ENCODE results near the gene SH3BP2. TPM values are rescaled to one million over a fixed set of nuclear protein-coding genes. Genes with fewer than 3 reads are reported as not detected.

The SH3BP2 gene
- polyA plus RNA-seq, 1 donor (not counting 4 experiments of a cell fraction or from before 2014, with no cell fraction given): 11.2 TPM

- dilution Hi-C loops (cut with MboI; ENCODE audit: extremely low pct_ligation_motif_present, low sequenced_read_pairs): no loop called here
- no peaks in the 10 kb centered on the region for H3K27me3 ChIP-seq (ENCODE audit: control insufficient read depth, extremely low read depth, insufficient read depth, low read length)
- H3K4me1 ChIP-seq (ENCODE audit: control insufficient read depth, extremely low read depth, insufficient read depth, low read length): peaks cover 12% of the 10 kb centered on the region
- no peaks in the 10 kb centered on the region for H3K9me3 ChIP-seq (ENCODE audit: control insufficient read depth, low read depth, low read length)
- TF ChIP-seq CTCF (optimal IDR thresholded peaks at IDR 0.05 in 1 of 3, IDR thresholded peaks at IDR 0.05 in 1 of 3, conservative IDR thresholded peaks at IDR 0.05 in 1 of 3; ENCODE audit: extremely low read depth in 1 of 3, insufficient read depth in 2 of 3, low read length in 3 of 3) (no peak), EZH2 (IDR thresholded peaks at IDR 0.05; ENCODE audit: low read length) (no peak)
- no peak overlapping the region for H2AFZ ChIP-seq (ENCODE audit: control insufficient read depth, low read length)
- H3K4me3 ChIP-seq (ENCODE audit: control insufficient read depth in 2 of 3, extremely low read depth in 1 of 3, insufficient read depth in 2 of 3, low read depth in 1 of 3, low read length in 3 of 3): no peak overlapping the region
- FAIRE-seq (no peak), DNase-seq (ENCODE audit: low read depth, low spot score) (no peak)
- peaks cover 16% of the 10 kb centered on the region for H4K20me1 ChIP-seq (ENCODE audit: control insufficient read depth, extremely low read depth, insufficient read depth, low read length)
- no peak overlapping the region for H3K4me2 ChIP-seq (ENCODE audit: control insufficient read depth, extremely low read depth, insufficient read depth, low read depth, low read length)
- H3K9me1 ChIP-seq (ENCODE audit: control insufficient read depth, extremely low read depth, insufficient read depth, low read length): peaks cover 4% of the 10 kb centered on the region
- no peak overlapping the region for H3K9ac ChIP-seq (ENCODE audit: control insufficient read depth, extremely low read depth, insufficient read depth, low read length)
- no peak overlapping the region for H3K27ac ChIP-seq (ENCODE audit: control insufficient read depth, insufficient read depth, low read length)
- H3K36me3 ChIP-seq (ENCODE audit: control insufficient read depth in 2 of 2, extremely low read depth in 1 of 2, insufficient read depth in 2 of 2, low read length in 2 of 2): peaks cover 0 to 4% of the 10 kb centered on the region in 2 experiments
- H3K79me2 ChIP-seq (ENCODE audit: control insufficient read depth, insufficient read depth, low read length): peaks cover 95% of the 10 kb centered on the region
Observed at GRCh38 chr4:2858451-2859217, 65.7 kb downstream of the SH3BP2 start.

- TF ChIP-seq CTCF (optimal IDR thresholded peaks at IDR 0.05 in 1 of 3, IDR thresholded peaks at IDR 0.05 in 1 of 3, conservative IDR thresholded peaks at IDR 0.05 in 1 of 3; ENCODE audit: extremely low read depth in 1 of 3, insufficient read depth in 2 of 3, low read length in 3 of 3): no peak
- TF ChIP-seq EZH2 (IDR thresholded peaks at IDR 0.05; ENCODE audit: low read length): no peak
- peaks cover 16% of the 10 kb centered on the region for H4K20me1 ChIP-seq (ENCODE audit: control insufficient read depth, extremely low read depth, insufficient read depth, low read length)
- peaks cover 4% of the 10 kb centered on the region for H3K9me1 ChIP-seq (ENCODE audit: control insufficient read depth, extremely low read depth, insufficient read depth, low read length)
- H3K4me3 ChIP-seq (ENCODE audit: control insufficient read depth in 2 of 3, extremely low read depth in 1 of 3, insufficient read depth in 2 of 3, low read depth in 1 of 3, low read length in 3 of 3): no peak overlapping the region
- peaks cover 12% of the 10 kb centered on the region for H3K4me1 ChIP-seq (ENCODE audit: control insufficient read depth, extremely low read depth, insufficient read depth, low read length)
- peaks cover 95% of the 10 kb centered on the region for H3K79me2 ChIP-seq (ENCODE audit: control insufficient read depth, insufficient read depth, low read length)
- no peak overlapping the region for H2AFZ ChIP-seq (ENCODE audit: control insufficient read depth, low read length)
- dilution Hi-C loops (cut with MboI; ENCODE audit: extremely low pct_ligation_motif_present, low sequenced_read_pairs): no loop called here
- H3K27ac ChIP-seq (ENCODE audit: control insufficient read depth, insufficient read depth, low read length): no peak overlapping the region
- no peak overlapping the region for H3K9ac ChIP-seq (ENCODE audit: control insufficient read depth, extremely low read depth, insufficient read depth, low read length)
- FAIRE-seq (no peak), DNase-seq (ENCODE audit: low read depth, low spot score) (no peak)
- H3K36me3 ChIP-seq (ENCODE audit: control insufficient read depth in 2 of 2, extremely low read depth in 1 of 2, insufficient read depth in 2 of 2, low read length in 2 of 2): peaks cover 0 to 2% of the 10 kb centered on the region in 2 experiments
- H3K9me3 ChIP-seq (ENCODE audit: control insufficient read depth, low read depth, low read length): no peaks in the 10 kb centered on the region
- no peak overlapping the region for H3K4me2 ChIP-seq (ENCODE audit: control insufficient read depth, extremely low read depth, insufficient read depth, low read depth, low read length)
- no peaks in the 10 kb centered on the region for H3K27me3 ChIP-seq (ENCODE audit: control insufficient read depth, extremely low read depth, insufficient read depth, low read length)
Observed at GRCh38 chr4:2859514-2859913, 66.6 kb downstream of the SH3BP2 start.

Data from keratinocyte (primary cell).